ENCODE results near the gene EBPL. TPM values are rescaled to one million over a fixed set of nuclear protein-coding genes. Genes with fewer than 3 reads are reported as not detected.

Gene EBPL
- total and polyA plus RNA-seq, 9 of the 15 experiments (the other 6 are each of a cell fraction or from before 2014, with no cell fraction given) = 5.2 to 68.3 (median 43.0) TPM

DNA sequence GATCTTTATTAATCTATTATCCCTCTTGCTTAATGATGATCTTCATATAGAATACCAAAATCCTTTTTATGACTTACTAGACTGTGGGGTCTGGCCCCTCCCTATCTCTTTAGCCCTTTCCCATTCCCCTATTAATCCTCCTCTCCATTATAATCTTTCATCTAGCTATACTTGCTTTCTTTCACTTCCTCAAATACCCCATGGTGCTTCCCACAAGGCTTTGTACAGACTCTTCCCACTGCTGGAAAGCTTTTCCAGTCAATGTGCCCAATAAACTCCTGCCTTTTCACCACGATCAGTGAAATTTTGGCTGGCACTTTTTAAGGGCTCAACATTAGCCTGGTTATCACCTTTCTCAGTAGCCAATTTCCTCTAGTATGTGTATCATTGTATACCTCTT, 3.2 kb upstream of the EBPL start:
- intact Hi-C loops (cut with micrococcal nuclease) (no loop called here), in situ Hi-C loops (cut with MboI) (no loop called here)
- H4K20me1 ChIP-seq (replicated peaks; ENCODE audit: control insufficient read depth, insufficient read depth, low read length) = no peaks in the 10 kb centered on the region
- H3K79me2 ChIP-seq (ENCODE audit: control insufficient read depth, insufficient read depth, low read length) = peaks cover 19% of the 10 kb centered on the region
- BruUV-seq (replicated peaks) = no TSS peak
- WGBS (ENCODE audit: insufficient coverage, low coverage, missing lambda C conversion rate) = 63% methylated on average over 1 of the region's 1 CpG
- H3K27me3 ChIP-seq (ENCODE audit: control insufficient read depth in 2 of 2, insufficient read depth in 2 of 2, low read length in 2 of 2) = no peaks in the 10 kb centered on the region
- peaks cover 0 to 13% of the 10 kb centered on the region in 2 experiments; a peak in 2 of 5 replicates for H3K4me1 ChIP-seq (replicated peaks in 1 of 2; ENCODE audit: control insufficient read depth in 2 of 2, insufficient read depth in 2 of 2, low read length in 2 of 2)
- CTCF ChIA-PET (ENCODE audit: low intra/inter-chr PET ratio) = no interaction called here
- H3K4me2 ChIP-seq (ENCODE audit: insufficient read depth, low read length) = no peak overlapping the region
- no peak overlapping the region for H3K27ac ChIP-seq (ENCODE audit: extremely low read depth, low read depth, low read length)
- ATAC-seq (no peak), FAIRE-seq (no peak), DNase-seq (ENCODE audit: extremely low read depth in 1 of 4, low spot score in 3 of 4) (no peak)
- H3K9ac ChIP-seq (ENCODE audit: insufficient read depth in 1 of 2, low read depth in 2 of 2, low read length in 2 of 2) = no peak overlapping the region
- no peak overlapping the region for H3K4me3 ChIP-seq
- no peaks in the 10 kb centered on the region for H3K9me3 ChIP-seq (replicated peaks; ENCODE audit: control insufficient read depth, insufficient read depth, low read depth, low read length)
- H3K36me3 ChIP-seq (ENCODE audit: control insufficient read depth, insufficient read depth, low read length) = no peaks in the 10 kb centered on the region
- H2AFZ ChIP-seq (ENCODE audit: low read depth, low read length) = no peak overlapping the region
- TF ChIP-seq CHD4 (IDR thresholded peaks at IDR 0.05; ENCODE audit: insufficient read depth, insufficient replicate concordance, low read depth, low read length, poor library complexity, severe bottlenecking) (no peak), SPI1 (IDR thresholded peaks at IDR 0.05; ENCODE audit: borderline replicate concordance, low read depth, low read length) (0 out of 2 replicates have a peak, but pooled peaks have one; percentile 30), GTF2B (IDR thresholded peaks at IDR 0.05; ENCODE audit: extremely low read depth, insufficient read length) (no peak), ZNF3 (CRISPR knock-in tag; IDR thresholded peaks at IDR 0.05) (no peak), DPF2 (IDR thresholded peaks at IDR 0.05) (no peak)
- TF ChIP-seq, protein P1, sequence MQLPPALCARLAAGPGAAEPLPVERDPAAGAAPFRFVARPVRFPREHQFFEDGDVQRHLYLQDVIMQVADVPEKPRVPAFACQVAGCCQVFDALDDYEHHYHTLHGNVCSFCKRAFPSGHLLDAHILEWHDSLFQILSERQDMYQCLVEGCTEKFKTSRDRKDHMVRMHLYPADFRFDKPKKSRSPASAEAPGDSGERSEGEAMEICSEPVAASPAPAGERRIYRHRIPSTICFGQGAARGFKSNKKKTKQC (CRISPR knock-in tag; IDR thresholded peaks at IDR 0.05) = no peak
- TF ChIP-seq, protein P2, sequence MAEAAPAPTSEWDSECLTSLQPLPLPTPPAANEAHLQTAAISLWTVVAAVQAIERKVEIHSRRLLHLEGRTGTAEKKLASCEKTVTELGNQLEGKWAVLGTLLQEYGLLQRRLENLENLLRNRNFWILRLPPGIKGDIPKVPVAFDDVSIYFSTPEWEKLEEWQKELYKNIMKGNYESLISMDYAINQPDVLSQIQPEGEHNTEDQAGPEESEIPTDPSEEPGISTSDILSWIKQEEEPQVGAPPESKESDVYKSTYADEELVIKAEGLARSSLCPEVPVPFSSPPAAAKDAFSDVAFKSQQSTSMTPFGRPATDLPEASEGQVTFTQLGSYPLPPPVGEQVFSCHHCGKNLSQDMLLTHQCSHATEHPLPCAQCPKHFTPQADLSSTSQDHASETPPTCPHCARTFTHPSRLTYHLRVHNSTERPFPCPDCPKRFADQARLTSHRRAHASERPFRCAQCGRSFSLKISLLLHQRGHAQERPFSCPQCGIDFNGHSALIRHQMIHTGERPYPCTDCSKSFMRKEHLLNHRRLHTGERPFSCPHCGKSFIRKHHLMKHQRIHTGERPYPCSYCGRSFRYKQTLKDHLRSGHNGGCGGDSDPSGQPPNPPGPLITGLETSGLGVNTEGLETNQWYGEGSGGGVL (CRISPR knock-in tag; IDR thresholded peaks at IDR 0.05) = no peak
- POLR2A ChIA-PET = no interaction called here
- no peaks in the 10 kb centered on the region for H3K9me1 ChIP-seq (ENCODE audit: control insufficient read depth, insufficient read depth, low read length)
